ENCODE results near the gene IER2.

The IER2 gene

GRCh38 chr19:13150187-13150930 lies at the start of gene IER2, which contains the start of gene STX10:
Gene IER2 (plus strand): TSS chr19:13150411. CDS start chr19:13153187, 2,776 bp downstream.
Gene STX10 (minus strand): TSS chr19:13150375. CDS start chr19:13150173, 202 bp downstream.
- peak; percentile 85 to 87 for DNase-seq (ENCODE audit: low read depth in 2 of 2)

- DNase-seq (ENCODE audit: low read depth in 2 of 2) = no peak
Measured at GRCh38 chr19:13100841-13101589, 49.2 kb upstream of the IER2 start.

- DNase-seq (ENCODE audit: low read depth in 2 of 2) = no peak
Measured at GRCh38 chr19:13101590-13102415, 48.4 kb upstream of the IER2 start.

- no peak for DNase-seq (ENCODE audit: low read depth in 2 of 2)
Measured at GRCh38 chr19:13102416-13102665, 47.9 kb upstream of the IER2 start.

- DNase-seq (ENCODE audit: low read depth in 2 of 2) = no peak
Measured at GRCh38 chr19:13102666-13103580, 47.3 kb upstream of the IER2 start, which contains the start of gene LYL1. Gene LYL1 (minus strand): TSS chr19:13102858. CDS start chr19:13101171, 1,687 bp downstream.

- no peak for DNase-seq (ENCODE audit: low read depth in 2 of 2)
Measured at GRCh38 chr19:13103581-13104359, 46.4 kb upstream of the IER2 start.

- peak; percentile 55 to 65 for DNase-seq (ENCODE audit: low read depth in 2 of 2)
Measured at GRCh38 chr19:13104360-13104847, 45.8 kb upstream of the IER2 start.

GRCh38 chr19:13104848-13105711 lies 45.1 kb upstream of the IER2 start:
- no peak for DNase-seq (ENCODE audit: low read depth in 2 of 2)

GRCh38 chr19:13109361-13110098 lies 40.7 kb upstream of the IER2 start:
- no peak for DNase-seq (ENCODE audit: low read depth in 2 of 2)

GRCh38 chr19:13110099-13110610 lies 40.1 kb upstream of the IER2 start:
- no peak for DNase-seq (ENCODE audit: low read depth in 2 of 2)

- DNase-seq (ENCODE audit: low read depth in 2 of 2) = no peak
Measured at GRCh38 chr19:13112555-13112954, 37.7 kb upstream of the IER2 start.

GRCh38 chr19:13115936-13116281 lies 34.3 kb upstream of the IER2 start:
- no peak for DNase-seq (ENCODE audit: low read depth in 2 of 2)

- DNase-seq (ENCODE audit: low read depth in 2 of 2) = peak; percentile 85 to 86
Measured at GRCh38 chr19:13116282-13117175, 33.7 kb upstream of the IER2 start, which contains the start of gene TRMT1. Gene TRMT1 (minus strand): TSS chr19:13116740. CDS start chr19:13116399, 341 bp downstream.

GRCh38 chr19:13117176-13117771 lies 32.9 kb upstream of the IER2 start:
- no peak for DNase-seq (ENCODE audit: low read depth in 2 of 2)

- peak; percentile 80 to 90 for DNase-seq (ENCODE audit: low read depth in 2 of 2)
Measured at GRCh38 chr19:13117772-13118423, 32.3 kb upstream of the IER2 start, which contains the start of gene NACC1. Gene NACC1 (plus strand): TSS chr19:13118264. CDS start chr19:13135208, 16,944 bp downstream.

Measured in stimulated activated CD4-positive, alpha-beta T cell treated with anti-CD3 and anti-CD28 coated beads, Interleukin-1b, Interleukin-23, amount 100 ng/mL, for 4 hours (primary cell).